Lung (tissue), 12 donors: ENCODE measurements around the gene DGKB. TPM values are rescaled to one million over a fixed set of nuclear protein-coding genes. Genes with fewer than 3 reads are reported as not detected.

Experiments used
- ATAC-seq: fragments of 200-7000 bp; cut with Tn5 transposase; one replicate; pipeline ENCODE4 v1.9.1; 2020; ENCODE audit warnings: moderate number of reproducible peaks; ENCODE audit not compliant: insufficient read depth, low FRiP score
- DNase-seq, 3 donors: peaks; one replicate each; pipeline ENCODE4 v3.0.0-alpha.2; 2013 to 2017
- H3K27ac ChIP-seq, 2 donors: one replicate each; pipeline ENCODE4 v1.5.1; 2013; ENCODE audit warnings: mild to moderate bottlenecking in 2 of 2, moderate library complexity in 2 of 2, control low read depth in 1 of 2, inconsistent platforms in 1 of 2, low read depth in 1 of 2, low read length in 1 of 2
- H3K27me3 ChIP-seq, 3 donors: one replicate each; pipeline ENCODE4 v1.5.1; 2013; ENCODE audit warnings: low read length in 2 of 3; ENCODE audit not compliant: control insufficient read depth in 3 of 3, insufficient read depth in 3 of 3
- H3K36me3 ChIP-seq, 4 donors: one replicate each; pipeline ENCODE4 v1.5.1; 2013; ENCODE audit warnings: low read length in 4 of 4, mild to moderate bottlenecking in 1 of 4, moderate library complexity in 1 of 4; ENCODE audit not compliant: control insufficient read depth in 4 of 4, insufficient read depth in 4 of 4
- H3K4me1 ChIP-seq, 5 donors: one replicate each; pipeline ENCODE4 v1.5.1; 2013; ENCODE audit warnings: low read length in 5 of 5, mild to moderate bottlenecking in 2 of 5, moderate library complexity in 1 of 5; ENCODE audit not compliant: control insufficient read depth in 5 of 5, insufficient read depth in 5 of 5
- H3K4me3 ChIP-seq: one replicate; pipeline ENCODE4 v1.5.1; 2013; ENCODE audit warnings: mild to moderate bottlenecking, control low read depth, moderate library complexity
- H3K9ac ChIP-seq, 2 donors: one replicate each; pipeline ENCODE4 v1.5.1; 2013; ENCODE audit warnings: low read length in 2 of 2, control low read depth in 1 of 2; ENCODE audit not compliant: insufficient read depth in 1 of 2
- H3K9me3 ChIP-seq, 4 donors: one replicate each; pipeline ENCODE4 v1.5.1; 2013; ENCODE audit warnings: low read length in 3 of 4, mild to moderate bottlenecking in 1 of 4, moderate library complexity in 1 of 4; ENCODE audit not compliant: control insufficient read depth in 4 of 4, insufficient read depth in 3 of 4
- WGBS, 2 donors: extraction: QIAGEN DNeasy Blood & Tissue Kit; methylation state at CpG; one replicate each; pipeline ENCODE4 v1.1.7; 2013; 5-methylcytosine and 5-hydroxymethylcytosine counted together
- polyA plus RNA-seq, 2 donors: library from polyadenylated mRNA; stranded (reverse); fragments of 200-250 nt; gene quantifications; one replicate each; pipeline ENCODE4 v1.2.1, GENCODE V29; 2013
- total RNA-seq, 2 donors: library from RNA; depleted of rRNA in 1 of 2; stranded (reverse); fragments of >200 nt in 1 of 2; gene quantifications; one replicate each; pipeline ENCODE4 v1.2.1, GENCODE V29; 2014 to 2021
- TF ChIP-seq, protein P1 (sequence below): IDR thresholded peaks from 2 replicates; pipeline ENCODE4 v1.5.1; 2012; ENCODE audit warnings: mild to moderate bottlenecking; ENCODE audit errors: control extremely low read depth, extremely low read depth
- donor health status: control.
- donor health status: control.
- donor health status: Bipolar disorder and iron deficiency.
- donor health status: healthy.
- donor health status: DM: yes; HTN: yes; CAD: no.

DGKB gene
- total and polyA plus RNA-seq, 4 donors: under 0.01 to 0.57 (median 0.06) TPM; not detected in 1

- WGBS, 2 donors: 83 to 87% methylated on average over 2 of the region's 2 CpGs
- H3K4me3 ChIP-seq: no peak overlapping the region
Observed at GRCh38 chr7:14821757-14822480, 80.6 kb downstream of the DGKB start.

GRCh38 chr7:14818871-14819270 lies 83.7 kb downstream of the DGKB start:
- H3K4me3 ChIP-seq: no peak overlapping the region
- H3K36me3 ChIP-seq: no peaks in the 10 kb centered on the region
- 78 to 80% methylated on average over 3 of the region's 3 CpGs for WGBS, 2 donors
- no peak for ATAC-seq
- TF ChIP-seq, protein P1, sequence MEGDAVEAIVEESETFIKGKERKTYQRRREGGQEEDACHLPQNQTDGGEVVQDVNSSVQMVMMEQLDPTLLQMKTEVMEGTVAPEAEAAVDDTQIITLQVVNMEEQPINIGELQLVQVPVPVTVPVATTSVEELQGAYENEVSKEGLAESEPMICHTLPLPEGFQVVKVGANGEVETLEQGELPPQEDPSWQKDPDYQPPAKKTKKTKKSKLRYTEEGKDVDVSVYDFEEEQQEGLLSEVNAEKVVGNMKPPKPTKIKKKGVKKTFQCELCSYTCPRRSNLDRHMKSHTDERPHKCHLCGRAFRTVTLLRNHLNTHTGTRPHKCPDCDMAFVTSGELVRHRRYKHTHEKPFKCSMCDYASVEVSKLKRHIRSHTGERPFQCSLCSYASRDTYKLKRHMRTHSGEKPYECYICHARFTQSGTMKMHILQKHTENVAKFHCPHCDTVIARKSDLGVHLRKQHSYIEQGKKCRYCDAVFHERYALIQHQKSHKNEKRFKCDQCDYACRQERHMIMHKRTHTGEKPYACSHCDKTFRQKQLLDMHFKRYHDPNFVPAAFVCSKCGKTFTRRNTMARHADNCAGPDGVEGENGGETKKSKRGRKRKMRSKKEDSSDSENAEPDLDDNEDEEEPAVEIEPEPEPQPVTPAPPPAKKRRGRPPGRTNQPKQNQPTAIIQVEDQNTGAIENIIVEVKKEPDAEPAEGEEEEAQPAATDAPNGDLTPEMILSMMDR: no peak
- no peak for DNase-seq
- no peaks in the 10 kb centered on the region for H3K9me3 ChIP-seq
- H3K27me3 ChIP-seq: no peaks in the 10 kb centered on the region
- H3K9ac ChIP-seq: no peak overlapping the region
- H3K4me1 ChIP-seq: no peaks in the 10 kb centered on the region
- no peak overlapping the region for H3K27ac ChIP-seq

More at GRCh38 chr7:14821757-14822480, 80.6 kb downstream of the DGKB start:
- TF ChIP-seq, protein P1: no peak
- no peak overlapping the region for H3K27ac ChIP-seq
- no peaks in the 10 kb centered on the region for H3K36me3 ChIP-seq
- DNase-seq (no peak), ATAC-seq (no peak)
- no peaks in the 10 kb centered on the region for H3K27me3 ChIP-seq
- H3K9me3 ChIP-seq: no peaks in the 10 kb centered on the region
- peaks cover 0 to 3% (median 0%) of the 10 kb centered on the region in 5 donors for H3K4me1 ChIP-seq
- H3K9ac ChIP-seq: no peak overlapping the region

DNA sequence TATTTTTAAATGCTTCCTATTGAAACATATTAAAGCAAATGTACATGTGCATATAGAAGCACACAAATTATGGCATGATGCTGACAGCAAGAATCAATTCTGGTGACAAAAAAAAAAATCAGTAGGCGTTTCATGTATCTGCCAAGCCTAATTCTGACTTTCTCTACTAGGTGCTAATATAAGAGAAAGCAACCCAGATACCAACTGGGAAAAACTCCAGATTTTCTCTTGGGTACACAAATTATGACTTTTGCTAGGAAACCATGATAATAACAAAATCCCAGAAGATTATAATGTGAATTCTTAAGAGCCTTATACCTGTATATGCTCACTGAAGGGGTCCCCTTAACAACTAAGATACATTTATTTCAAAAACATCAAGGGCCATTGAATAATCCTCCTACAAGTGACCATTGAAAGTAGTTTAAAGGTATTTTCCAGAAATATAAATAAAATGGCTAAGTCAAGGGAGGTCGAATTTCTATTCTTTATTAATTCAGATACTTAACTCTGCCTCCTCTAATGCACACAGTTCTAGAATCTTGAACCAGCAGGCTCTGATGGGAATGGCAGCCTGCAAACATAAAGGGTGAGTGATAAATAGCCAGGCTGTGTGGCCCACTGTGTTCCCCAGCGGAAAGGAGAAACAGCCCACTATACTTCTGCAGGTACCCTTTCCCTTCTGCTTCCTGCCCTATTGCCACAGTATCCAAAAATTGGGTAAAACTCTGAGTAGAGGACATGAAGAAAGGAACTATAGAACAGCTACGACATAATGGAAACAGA lies 84.5 kb downstream of the DGKB start:
- H3K27ac ChIP-seq: no peak overlapping the region
- no peak for ATAC-seq
- 74 to 78% methylated on average over 4 of the region's 4 CpGs for WGBS, 2 donors
- DNase-seq: no peak
- TF ChIP-seq, protein P1: no peak
- H3K9ac ChIP-seq: no peak overlapping the region
- no peaks in the 10 kb centered on the region for H3K4me1 ChIP-seq
- no peaks in the 10 kb centered on the region for H3K36me3 ChIP-seq
- H3K9me3 ChIP-seq: no peaks in the 10 kb centered on the region
- no peak overlapping the region for H3K4me3 ChIP-seq
- no peaks in the 10 kb centered on the region for H3K27me3 ChIP-seq
